MM.1S (cell line): ENCODE results near the gene CCDC158.
"Not testable (repeated sequence)": the region's sequence is repeated elsewhere in the genome, so short reads cannot be mapped to it uniquely, and the experiment has no call there.

ENCODE experiments used
- CTCF ChIP-seq: fragments of 300-600 bp; sonication (generic); IDR thresholded peaks from 2 replicates; pipeline ENCODE4 v1.5.1; 2016; ENCODE audit warnings: antibody characterized with exemption, low read length, mixed read lengths
- EZH2phosphoT487 ChIP-seq: fragments of 300-600 bp; sonication (generic); IDR thresholded peaks from 2 replicates; pipeline ENCODE4 v1.6.1; 2018; ENCODE audit warnings: antibody characterized with exemption, low read length

- TF ChIP-seq CTCF, EZH2phosphoT487: not testable (repeated sequence)
These were observed 139.3 kb downstream of the CCDC158 start for GRCh38 chr4:76281594-76281993.
